GM19467 (cell line): ENCODE data around the gene THEMIS2.
"Not testable (repeated sequence)": the region's sequence is repeated elsewhere in the genome, so short reads cannot be mapped to it uniquely, and the experiment has no call there.

Experiments used
- ATAC-seq: cut with Tn5 transposase; IDR thresholded peaks from one replicate; pipeline ENCODE4 v1.9.1; 2021; ENCODE audit warnings: mild to moderate bottlenecking, moderate library complexity; ENCODE audit not compliant: unreplicated experiment

The THEMIS2 gene

GRCh38 chr1:27862671-27863537 is 9.4 kb upstream of the THEMIS2 start:
- no peak for ATAC-seq

- ATAC-seq = no peak
Measured at GRCh38 chr1:27863538-27863915, 8.8 kb upstream of the THEMIS2 start.

GRCh38 chr1:27864264-27864895 is 8.0 kb upstream of the THEMIS2 start:
- no peak for ATAC-seq

- no peak for ATAC-seq
Measured at GRCh38 chr1:27865821-27866220, 6.5 kb upstream of the THEMIS2 start.

GRCh38 chr1:27868556-27868931 is 3.8 kb upstream of the THEMIS2 start:
- no peak for ATAC-seq

GRCh38 chr1:27868932-27869718 is 3.2 kb upstream of the THEMIS2 start:
- ATAC-seq = peak; percentile 47

GRCh38 chr1:27869719-27870085 is 2.6 kb upstream of the THEMIS2 start:
- ATAC-seq = no peak

- not testable (repeated sequence) for ATAC-seq
Measured at GRCh38 chr1:27871076-27871475, 1.3 kb upstream of the THEMIS2 start.

GRCh38 chr1:27872802-27873551 is 633 bp downstream of the THEMIS2 start:
- no peak for ATAC-seq

- no peak for ATAC-seq
Measured at GRCh38 chr1:27873671-27874384, 1.5 kb downstream of the THEMIS2 start.

GRCh38 chr1:27876341-27877114 is 4.2 kb downstream of the THEMIS2 start:
- ATAC-seq = no peak

- ATAC-seq = no peak
Measured at GRCh38 chr1:27877115-27877416, 4.7 kb downstream of the THEMIS2 start.

GRCh38 chr1:27878039-27878438 is 5.7 kb downstream of the THEMIS2 start:
- ATAC-seq = no peak

- no peak for ATAC-seq
Measured at GRCh38 chr1:27878787-27879335, 6.5 kb downstream of the THEMIS2 start.

GRCh38 chr1:27879374-27880082 is 7.2 kb downstream of the THEMIS2 start:
- ATAC-seq = no peak

GRCh38 chr1:27882543-27882903 is 10.2 kb downstream of the THEMIS2 start:
- no peak for ATAC-seq

GRCh38 chr1:27883536-27883935 is 11.2 kb downstream of the THEMIS2 start:
- ATAC-seq = no peak

GRCh38 chr1:27884006-27884954 is 11.9 kb downstream of the THEMIS2 start:
- peak; percentile 40 for ATAC-seq
